ENCODE data around the gene SYTL2.

The SYTL2 gene

DNA sequence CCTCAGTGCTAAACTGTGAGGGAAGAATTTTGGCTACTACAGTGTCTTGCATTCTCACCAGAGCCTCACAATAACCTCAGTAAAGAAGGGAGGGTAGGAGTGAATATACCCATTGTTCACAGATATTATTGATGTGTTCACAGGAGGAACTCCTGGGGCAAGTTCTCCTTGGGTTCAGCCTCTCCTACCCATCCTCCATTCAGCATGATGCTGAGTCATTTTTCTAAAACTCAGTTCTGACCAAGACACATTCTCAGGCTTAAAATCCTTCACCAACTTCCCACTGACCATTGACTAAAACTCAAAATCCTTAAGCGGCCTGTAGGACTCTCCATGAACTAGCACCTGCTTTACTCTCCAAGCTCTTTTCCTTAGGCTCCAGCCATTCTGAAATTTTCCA lies 48.7 kb downstream of the SYTL2 start:
- no peak for DNase-seq

GRCh38 chr11:85759915-85760314 lies 51.0 kb downstream of the SYTL2 start:
- no peak for DNase-seq

DNA sequence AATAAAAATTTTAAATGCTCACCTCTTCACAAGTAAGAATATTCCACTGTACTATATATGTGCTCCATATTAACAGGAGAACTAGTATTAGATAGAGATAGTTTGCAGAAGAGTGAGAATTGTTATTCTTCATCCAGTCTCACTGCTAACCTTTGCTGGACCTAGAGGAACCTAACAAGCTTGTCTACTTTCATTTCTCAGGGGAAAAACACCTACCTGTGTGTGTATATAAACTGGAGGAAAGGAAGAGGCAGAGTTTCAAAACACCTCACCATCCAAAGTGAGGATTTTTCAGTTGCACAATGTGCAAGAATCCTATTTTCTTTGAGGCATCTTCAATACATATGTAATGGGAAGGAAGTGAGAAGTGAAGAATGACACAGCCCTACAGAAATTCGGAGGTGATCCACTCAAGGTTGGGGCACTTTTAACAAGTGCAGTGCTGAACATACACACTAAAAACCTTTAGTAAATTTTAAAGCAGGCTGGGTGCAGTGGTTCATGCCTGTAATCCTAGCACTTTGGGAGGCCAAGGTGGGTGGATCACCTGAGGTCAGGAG lies 52.4 kb downstream of the SYTL2 start:
- no peak for DNase-seq

GRCh38 chr11:85758026-85758425 lies 52.9 kb downstream of the SYTL2 start:
- no peak for DNase-seq

DNA sequence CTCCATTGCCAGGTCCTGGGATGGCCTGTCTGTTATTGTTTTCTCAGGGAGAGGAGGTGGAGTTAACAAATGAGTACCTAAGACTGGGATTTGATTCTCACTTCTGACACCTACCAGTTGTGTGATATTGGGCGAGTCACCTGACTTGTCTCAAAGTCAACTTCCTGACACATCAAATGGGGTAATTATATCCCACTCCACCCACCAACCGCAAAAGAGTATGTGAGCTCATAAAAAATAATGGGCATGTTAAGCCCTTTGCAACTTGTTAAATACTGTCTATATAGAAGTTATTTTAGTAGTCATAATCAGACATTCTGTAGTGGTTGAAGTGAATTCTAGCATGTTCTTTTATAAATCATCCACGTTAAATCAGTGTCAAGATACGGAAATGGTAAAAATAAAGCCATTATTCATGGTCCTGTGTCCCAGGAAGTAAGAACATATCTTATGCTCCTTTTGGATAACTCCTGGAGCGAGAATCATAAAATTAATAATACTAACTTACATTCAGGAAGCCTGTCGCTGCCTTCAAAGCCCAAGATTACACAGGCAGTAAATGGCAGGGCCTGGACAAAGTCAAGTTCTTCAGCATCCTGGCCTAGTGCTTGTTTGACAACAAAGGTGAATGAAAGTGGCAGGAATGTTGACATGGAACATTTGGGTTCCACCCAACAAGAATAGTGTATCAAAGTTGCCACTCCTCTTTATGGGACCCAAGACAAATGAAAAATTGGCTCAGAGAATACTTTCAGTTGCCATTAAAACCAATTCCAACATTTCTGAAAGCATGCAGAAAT lies 54.3 kb downstream of the SYTL2 start:
- no peak for DNase-seq

- DNase-seq: no peak
These were observed 55.2 kb downstream of the SYTL2 start for GRCh38 chr11:85755701-85756100.

- DNase-seq: no peak
These were observed 55.7 kb downstream of the SYTL2 start for GRCh38 chr11:85755285-85755684.

DNA sequence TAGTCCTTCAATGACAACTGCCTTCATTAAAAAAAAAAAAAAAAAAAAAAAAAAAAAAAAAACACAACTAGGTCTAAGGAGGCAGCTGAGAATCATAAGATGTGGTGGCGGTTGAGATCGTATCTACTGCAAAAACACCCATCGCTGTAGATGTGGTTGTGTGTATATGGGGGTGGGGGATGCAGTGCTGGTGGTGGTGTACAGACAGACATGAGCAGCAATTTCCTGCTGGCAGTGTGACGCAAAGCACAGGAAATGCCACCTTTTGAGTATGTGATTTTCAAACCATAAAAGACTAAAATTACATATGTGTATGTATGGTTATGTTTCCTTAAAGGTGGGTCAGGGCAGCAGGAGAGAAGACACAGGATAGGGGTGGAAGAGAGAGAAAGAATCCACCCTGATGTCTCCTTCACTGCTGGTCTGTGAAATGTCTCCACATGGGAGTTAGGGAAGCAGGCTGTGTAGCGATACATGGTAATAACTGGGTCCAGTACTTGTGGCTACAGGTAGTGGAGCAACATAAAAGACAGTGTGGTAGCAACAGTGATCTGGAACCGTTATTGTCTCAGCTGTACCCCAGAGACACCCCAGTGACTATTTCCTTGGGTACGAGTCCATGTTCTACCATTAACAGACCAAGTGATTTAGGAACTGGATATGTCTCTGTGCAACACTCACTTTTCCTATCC lies 57.9 kb downstream of the SYTL2 start:
- DNase-seq: peak; percentile 56

DNA sequence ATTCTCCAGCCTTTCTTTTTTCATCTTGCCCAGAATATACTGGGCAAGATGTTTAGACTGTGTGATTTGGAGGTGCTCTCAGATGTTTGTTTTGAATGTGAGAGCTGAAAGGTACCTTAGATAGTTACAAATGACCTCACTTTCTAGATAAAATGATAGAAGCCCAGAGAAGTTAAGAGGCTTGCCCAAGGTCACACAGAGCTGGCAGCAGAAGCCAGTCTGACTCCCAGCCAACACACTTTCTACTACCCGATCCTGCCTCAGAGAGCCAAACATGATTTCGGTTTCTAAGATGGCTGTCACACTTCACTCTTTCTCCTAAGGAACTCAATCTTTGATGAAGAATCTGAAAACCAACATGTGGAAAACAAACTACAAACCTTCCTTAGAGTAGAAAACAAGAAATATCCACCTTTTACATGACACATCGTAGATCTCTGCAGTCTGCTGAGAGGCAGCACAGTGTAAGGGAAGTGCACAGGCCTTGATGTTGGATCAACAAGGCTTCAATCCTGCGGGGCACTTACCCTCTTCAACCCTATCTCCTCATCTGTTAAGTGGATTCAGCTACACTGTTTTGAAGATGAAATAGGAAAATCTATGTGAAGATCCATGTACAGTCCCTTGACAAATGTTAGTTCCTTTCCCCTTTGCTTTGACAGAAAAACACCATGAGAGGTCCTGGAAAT lies 58.6 kb downstream of the SYTL2 start:
- DNase-seq: no peak

GRCh38 chr11:85751724-85752123 lies 59.2 kb downstream of the SYTL2 start:
- no peak for DNase-seq

DNA sequence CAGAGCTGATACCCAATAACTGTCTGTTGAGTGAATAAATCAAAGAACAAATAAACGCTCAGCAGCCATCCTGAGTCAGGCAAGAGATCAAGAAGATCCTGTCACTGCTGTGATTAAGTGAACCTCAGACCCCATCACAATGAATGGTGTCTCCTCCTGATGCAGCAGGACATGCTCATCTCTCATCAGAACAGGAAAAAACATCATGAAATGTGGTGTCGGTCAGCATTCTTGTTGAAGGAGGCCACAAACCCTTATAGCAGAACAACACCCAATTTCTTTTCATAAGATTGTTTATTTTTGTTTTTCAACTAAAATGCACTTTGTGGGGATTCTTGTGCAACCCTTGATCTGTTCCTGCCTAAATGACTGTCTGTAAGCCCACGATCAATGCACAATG lies 60.3 kb downstream of the SYTL2 start:
- no peak for DNase-seq

DNA sequence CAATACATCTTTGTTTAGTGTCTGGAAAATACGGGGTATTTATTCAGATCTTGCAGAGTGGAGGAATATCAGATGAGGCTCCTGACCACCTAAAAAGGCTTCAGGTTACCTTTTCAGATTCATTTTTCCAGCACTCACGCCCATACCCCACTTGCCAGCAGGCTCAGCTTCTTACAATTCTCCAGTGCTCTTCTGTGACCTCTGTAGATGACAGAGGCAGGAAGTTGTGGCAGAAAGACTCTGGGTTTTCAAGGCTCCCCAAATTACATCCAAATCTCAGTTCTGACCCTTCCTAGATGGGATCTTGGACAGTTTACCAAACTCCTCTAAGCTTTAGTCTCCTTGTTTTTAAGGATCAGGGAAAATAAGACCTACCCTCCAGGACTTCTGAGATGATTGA lies 61.1 kb downstream of the SYTL2 start:
- DNase-seq: no peak

- DNase-seq: peak; percentile 20
These were observed 61.6 kb downstream of the SYTL2 start for GRCh38 chr11:85749287-85749834.

- DNase-seq: no peak
These were observed 62.5 kb downstream of the SYTL2 start for GRCh38 chr11:85748455-85748891.

DNA sequence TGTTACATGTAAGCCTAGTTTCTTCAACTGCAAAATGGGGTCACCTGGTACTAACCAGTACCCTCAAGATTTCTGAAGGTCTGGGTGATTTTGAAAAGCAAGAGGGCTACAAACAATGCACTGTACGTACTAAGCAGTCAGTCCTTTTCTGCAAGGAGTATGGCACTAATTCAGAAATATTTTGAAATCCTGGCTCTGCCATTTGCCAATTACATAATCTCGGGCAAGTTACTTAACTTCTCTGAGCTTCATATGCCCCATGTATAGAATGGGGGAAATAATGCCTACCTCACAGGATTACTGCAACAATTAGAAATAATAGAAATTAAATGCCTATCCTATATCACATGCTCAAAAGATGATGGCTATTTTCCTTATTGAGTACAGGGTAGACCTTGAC lies 64.3 kb downstream of the SYTL2 start:
- no peak for DNase-seq

DNA sequence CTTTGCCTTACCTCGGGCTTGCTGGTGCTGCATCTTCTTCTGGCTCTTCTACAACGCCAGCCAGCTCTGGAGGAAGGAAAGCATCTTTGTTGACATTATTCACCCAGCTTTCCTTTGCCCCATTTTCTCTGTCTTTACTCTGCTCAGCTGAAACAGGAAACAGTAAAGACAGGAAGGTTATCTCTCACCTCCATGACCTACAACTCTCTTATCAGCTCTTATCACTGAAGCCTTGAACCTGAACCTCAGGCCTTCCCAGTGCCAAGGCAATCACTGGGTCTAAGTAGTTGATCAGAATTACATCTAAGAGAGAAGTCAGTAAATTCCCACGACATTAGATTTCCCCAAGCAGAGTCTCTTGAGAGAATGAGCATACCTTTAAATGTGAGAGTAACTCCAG lies 65.3 kb downstream of the SYTL2 start:
- DNase-seq: no peak

DNA sequence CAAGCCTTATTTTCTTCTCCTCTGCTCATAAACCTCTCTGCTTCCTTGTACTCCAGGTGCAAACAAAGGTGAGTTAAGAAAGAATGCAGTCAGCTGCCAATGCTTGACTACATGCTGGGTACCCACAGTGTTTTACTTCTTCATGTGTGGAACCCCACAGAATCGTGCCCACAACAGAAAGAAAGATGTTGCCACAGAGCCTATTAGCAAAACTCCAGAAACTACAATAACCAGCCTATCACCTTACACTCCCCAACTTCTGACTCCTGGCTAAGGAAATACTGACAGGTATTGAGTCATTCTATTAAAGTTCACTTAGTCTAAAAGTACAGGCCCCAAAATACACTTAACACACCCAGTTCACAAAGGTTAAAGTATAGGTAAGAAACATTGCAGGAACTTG lies 68.1 kb downstream of the SYTL2 start:
- DNase-seq: no peak

GRCh38 chr11:85742348-85742747 lies 68.6 kb downstream of the SYTL2 start:
- DNase-seq: no peak

DNA sequence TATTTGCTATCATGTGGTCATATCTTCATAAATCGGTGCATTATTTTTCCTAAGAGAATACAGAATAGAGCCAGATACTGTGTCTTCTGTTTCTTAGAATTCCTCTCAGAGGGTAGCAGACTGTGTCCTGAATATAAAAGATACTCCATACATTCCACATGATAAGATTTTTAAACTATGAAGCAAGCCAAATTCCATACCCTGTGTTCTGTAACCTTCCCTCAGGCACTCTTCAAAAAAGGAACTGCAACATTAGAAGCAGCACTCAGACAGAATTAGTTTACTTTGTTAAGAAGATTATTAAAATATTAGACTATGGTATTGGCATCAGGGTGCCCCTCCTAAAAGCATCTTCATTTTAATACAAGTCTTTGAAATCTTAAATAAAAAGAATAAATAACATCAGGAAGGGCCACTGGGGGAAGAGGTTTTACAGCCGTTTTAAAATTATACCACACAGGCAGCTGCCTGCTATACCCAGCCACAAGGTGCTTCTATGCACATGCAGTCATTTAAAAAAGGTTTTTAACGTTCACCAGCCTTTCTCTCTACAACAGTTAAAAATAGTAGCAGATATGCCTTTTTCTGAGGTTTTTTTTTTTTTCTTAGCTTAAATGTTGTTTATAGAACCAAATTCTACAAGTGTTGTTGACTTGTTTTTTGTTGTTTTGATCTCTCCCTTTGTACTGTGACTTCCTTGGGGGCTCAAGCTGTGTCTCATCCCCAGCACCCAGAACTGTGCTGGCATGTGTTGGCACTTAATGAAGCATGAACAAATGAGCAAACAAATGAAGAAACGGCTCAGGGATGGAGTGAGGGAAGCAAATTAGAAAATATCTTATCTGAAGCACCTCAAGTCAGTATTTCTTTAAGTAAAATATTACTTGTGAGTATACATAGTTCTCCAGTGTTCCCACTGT lies 70.2 kb downstream of the SYTL2 start:
- DNase-seq: no peak

- DNase-seq: peak; percentile 18
These were observed 73.2 kb downstream of the SYTL2 start for GRCh38 chr11:85737738-85738137.

GRCh38 chr11:85735876-85736460 lies 75.0 kb downstream of the SYTL2 start:
- DNase-seq: no peak

GRCh38 chr11:85732965-85733364 lies 78.0 kb downstream of the SYTL2 start:
- no peak for DNase-seq
